Measurements from ENCODE around the gene ADRB2.

DNA sequence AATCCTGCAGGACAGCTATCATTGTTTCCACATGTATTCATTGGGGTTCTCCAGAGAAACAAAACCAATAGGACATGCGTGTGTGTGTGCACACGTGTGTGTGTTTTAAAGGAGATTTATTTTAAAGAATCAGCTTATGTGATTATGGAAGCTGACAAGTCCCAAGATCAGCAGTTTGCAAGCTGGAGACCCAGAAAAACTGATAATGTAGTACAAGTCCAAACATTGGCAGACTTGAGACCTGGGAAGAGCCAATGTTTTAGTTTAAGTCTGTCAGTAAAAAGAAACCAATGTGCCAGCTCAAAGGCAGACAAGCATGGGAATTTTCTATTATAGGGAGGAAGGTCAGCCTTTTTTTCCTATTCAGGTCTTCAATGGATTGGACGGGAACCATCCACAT is 35.3 kb downstream of the ADRB2 start:
- TF ChIP-seq POLR2A (IDR thresholded peaks at IDR 0.05) (no peak), POLR2AphosphoS5 (IDR thresholded peaks at IDR 0.05) (no peak)
- TF ChIP-seq, protein P1, sequence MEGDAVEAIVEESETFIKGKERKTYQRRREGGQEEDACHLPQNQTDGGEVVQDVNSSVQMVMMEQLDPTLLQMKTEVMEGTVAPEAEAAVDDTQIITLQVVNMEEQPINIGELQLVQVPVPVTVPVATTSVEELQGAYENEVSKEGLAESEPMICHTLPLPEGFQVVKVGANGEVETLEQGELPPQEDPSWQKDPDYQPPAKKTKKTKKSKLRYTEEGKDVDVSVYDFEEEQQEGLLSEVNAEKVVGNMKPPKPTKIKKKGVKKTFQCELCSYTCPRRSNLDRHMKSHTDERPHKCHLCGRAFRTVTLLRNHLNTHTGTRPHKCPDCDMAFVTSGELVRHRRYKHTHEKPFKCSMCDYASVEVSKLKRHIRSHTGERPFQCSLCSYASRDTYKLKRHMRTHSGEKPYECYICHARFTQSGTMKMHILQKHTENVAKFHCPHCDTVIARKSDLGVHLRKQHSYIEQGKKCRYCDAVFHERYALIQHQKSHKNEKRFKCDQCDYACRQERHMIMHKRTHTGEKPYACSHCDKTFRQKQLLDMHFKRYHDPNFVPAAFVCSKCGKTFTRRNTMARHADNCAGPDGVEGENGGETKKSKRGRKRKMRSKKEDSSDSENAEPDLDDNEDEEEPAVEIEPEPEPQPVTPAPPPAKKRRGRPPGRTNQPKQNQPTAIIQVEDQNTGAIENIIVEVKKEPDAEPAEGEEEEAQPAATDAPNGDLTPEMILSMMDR (IDR thresholded peaks at IDR 0.05), result no peak
